HG03039 (cell line): ENCODE data around the gene ZNF326.
"Not testable (repeated sequence)": the region's sequence is repeated elsewhere in the genome, so short reads cannot be mapped to it uniquely, and the experiment has no call there.

Experiments used
- ATAC-seq: cut with Tn5 transposase; IDR thresholded peaks from one replicate; pipeline ENCODE4 v1.9.1; 2021; ENCODE audit warnings: mild to moderate bottlenecking, moderate library complexity; ENCODE audit not compliant: unreplicated experiment

The ZNF326 gene

DNA sequence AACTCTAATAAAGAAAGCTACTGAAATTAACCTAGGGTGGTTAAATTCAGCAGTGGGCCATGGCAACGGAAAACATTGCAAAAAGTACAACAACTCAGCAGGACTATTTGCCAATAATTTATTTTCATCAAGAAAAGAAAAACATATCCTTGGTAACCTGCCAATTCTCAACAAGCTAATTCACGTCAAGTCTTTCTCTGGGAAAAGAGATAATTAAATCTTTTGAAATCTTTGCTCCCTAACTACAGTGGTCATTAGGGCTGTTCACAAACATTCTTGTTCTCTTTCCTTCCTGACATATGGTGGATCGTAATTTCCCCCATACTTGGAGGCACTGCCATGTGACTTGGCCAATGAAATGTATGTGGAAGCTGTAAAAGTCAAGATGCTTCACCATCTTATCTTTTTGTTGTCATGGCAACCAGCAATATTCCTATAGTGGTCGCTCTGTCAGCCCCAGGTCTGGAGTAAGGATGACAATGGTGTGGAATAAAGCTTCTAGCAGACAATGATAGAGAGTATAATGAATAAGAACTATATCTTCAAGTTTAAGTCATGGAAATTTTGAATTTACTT lies 29.6 kb upstream of the ZNF326 start:
- ATAC-seq = no peak

DNA sequence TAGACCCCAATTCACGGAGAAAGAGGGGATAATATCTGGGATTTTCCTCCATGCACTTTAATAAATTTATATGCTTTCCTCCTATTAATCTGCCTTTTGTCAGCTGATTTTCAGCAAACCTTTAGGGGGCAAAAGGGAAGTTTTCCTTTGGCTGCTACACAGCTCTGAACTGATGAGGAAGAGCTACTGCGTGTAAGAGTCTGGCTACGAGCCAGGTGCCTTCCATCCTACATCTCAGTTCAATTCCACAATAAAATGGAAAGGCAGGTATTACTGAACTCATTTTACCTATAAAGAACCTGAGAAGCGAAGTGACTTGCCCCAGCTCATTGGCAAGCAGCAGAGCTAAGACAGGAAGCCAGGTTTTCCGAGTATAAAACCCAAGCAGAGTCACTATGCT lies 28.3 kb upstream of the ZNF326 start:
- ATAC-seq = no peak

DNA sequence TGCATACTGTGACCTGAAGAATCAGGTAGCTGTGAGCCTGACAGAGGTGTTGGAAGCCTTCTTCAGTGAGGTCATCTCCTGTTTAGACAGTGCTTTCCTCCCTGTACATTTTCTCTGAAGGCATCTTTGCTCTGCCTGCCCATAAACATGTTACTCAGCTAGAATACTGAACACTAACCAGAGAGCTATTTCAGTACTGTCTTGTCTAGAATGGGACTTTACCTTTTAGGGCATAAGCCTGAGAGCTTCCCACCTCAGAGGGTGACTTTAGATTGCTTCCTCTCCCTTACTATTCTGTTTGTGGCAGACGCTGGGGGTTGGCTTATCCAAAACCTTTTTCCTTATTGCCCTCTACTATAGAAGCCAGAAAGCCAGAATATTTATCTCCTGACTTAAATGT lies 23.3 kb upstream of the ZNF326 start:
- ATAC-seq = no peak

DNA sequence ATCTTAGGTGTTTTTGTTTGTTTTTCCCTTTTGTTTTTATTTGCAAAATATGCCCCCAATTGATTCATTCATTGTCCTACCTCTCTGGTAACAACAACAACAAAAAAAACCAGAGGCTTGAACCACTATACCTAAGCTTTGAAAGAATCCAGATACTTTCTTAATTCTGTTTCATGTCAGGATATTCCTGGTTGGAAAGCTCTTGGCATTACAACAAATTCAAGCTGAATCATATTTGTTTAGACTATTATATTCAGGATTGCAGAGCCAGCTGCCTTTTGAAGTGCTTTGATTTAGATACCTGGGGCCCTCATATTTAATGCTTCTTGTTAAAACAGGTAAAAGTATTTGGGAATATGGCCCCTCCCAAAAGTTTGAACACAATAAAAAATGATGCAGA lies 22.9 kb upstream of the ZNF326 start:
- no peak for ATAC-seq

DNA sequence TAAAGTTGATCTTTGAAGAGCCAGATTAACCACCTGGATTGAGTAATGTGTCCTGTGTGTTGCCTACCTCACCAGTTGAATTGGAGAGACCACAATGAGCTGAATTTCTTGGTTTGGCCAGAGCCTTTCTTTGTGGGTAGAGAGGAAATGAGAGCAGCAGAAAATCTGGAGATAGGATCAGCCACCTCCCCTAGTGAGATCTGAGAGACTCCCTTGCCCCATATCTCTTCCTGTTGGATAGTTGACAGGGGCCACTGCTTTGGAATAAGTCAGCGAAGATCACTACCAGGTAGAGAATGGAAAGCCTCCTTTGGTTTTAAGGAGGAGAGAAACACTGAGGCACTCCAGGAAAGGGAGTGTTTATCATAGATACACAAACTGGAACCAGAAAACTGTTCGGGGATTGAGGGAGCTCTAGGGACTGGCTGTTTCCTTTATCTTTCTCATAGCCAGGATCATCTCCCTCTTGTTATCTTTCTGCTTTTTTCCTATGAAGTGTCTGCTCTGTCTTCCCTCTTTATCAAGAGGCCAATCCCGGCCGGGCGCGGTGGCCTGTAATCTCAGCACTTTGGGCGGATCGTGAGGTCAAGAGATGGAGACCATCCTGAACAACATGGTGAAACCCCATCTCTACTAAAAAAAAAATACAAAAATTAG lies 21.3 kb upstream of the ZNF326 start:
- ATAC-seq = no peak

DNA sequence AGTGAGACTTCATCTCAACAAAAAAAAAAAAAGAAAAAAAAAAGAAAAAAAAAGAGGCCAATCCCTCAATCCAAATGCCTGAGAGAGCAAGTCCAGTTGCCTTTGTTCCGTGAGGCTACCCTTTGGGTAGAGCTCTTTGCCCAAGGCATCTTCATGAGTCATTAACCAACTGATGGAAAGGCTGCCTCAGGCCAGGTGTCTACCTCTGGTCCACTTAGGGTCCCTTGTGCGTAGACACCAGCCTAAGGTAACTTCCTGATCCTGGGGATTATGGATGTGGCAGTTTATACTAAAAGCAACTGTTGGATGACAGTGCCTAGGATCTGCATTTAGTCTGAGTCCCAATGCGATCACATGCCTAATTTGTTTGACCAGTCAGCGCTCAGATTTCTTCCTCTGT lies 20.7 kb upstream of the ZNF326 start:
- ATAC-seq = no peak

DNA sequence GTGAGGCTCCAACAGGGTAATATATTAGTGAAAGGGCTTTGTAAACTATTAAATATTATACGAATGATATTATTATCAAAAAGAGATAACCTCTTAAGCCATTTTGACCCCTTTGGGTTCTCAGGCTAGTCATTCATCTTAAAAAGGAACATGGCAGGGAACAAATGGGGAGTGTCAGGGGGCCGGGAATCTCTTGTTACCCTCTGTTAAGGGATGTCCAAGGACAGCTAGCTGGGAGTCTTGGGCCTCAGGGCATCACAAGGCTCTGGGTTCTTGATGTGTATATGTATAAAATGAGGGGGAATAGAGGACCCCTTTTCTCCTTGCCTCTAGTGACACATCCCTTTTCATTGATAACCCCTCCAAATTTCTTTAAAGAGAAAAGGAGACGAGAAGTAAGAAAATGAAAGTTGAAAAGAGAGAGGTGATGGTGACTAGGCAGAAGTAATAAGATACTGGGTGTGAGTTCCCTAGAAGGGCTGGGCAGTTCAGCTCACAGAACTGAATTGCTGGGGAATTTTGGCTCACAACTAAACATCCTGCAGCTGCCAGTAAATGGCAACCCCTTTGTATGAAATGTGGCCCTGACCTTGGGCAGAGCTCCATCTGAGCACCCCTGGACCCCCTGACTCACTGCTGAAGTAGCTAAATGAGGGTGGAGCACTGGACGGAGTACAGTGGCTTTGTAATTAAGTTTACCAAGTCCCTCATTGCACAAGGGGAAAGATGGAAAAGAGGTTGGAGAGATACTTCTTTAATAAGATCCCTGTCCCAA lies 20.0 kb upstream of the ZNF326 start:
- ATAC-seq = no peak

DNA sequence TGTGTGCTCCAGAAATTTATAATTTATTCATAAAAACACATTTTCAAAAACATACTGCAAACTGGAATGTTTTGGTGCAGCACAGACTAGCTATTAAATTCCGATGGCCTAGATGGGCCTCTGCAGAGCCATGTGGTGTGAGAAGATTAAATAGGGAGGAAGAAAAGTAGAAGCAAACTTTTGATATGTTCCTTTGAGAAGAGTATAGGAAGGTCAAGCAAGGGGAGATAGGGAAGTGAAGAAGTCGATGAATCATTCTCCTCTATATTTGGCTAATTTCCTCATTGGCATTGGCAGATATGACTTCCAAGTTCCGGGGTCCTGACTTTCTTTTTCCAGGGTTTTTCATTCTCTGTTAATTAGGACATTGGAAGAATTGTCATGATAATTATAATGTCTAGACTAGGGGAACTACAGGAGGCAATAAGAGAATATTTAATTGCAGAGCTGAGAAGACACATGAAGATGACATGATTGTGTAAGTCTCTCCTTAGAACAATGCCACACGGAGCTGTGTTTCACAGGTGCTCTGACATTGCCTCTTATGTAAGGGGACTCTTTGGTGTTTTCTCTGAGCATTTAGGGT lies 19.3 kb upstream of the ZNF326 start:
- ATAC-seq = no peak

DNA sequence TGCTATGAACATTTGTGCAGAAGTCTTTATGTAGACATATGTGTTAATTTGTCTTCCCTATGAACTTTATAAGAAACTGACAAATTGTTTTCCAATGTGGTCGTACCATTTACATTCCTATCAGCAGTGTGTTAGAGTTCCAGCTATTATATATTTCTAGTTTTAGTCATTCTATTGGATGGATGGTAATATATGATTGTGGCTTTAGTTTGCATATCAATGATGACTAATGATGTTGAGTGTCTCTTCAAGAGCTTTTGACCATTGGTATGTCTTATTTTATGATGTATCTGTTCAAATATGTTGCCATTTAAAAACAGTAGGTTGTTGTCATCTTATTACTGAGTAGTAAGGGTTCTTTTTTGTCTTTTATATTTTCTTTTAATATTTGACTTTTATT lies 16.2 kb upstream of the ZNF326 start:
- ATAC-seq = no peak

DNA sequence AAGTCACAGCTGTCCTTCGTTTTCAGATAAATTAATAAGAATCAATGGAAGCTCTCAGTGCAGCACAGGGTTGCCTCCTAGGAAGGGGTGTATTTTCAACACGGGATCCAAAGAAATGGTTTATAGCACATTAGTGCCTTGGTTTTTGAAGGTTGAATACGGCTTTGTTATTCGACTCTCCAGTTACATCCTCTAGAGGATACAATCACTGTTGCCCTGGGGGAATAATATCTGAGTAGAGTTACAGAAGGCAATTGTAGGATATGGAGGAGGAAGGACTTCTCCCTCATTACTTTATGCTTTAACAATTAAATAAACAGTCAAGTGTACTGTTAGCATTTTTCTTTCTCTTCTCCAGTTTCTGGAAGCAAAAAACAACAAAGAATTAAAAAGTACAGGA lies 14.3 kb upstream of the ZNF326 start:
- ATAC-seq = no peak

DNA sequence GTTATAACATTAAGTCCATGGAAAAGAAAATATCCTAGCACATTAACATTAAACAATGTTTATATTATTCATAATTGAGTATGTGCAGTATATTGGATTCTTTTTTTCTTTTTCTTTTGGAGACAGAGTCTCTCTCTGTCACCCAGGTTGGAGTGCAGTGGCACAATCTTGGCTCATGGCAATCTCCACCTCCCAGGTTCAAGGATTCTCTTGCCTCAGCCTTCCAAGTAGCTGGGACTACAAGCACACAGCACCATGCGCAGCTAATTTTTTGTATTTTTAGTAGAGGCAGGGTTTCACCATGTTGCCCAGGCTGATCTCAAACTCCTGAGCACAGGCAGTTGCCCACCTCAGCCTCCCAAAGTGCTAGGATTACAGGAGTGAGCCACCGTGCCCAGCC lies 12.1 kb upstream of the ZNF326 start:
- not testable (repeated sequence) for ATAC-seq

DNA sequence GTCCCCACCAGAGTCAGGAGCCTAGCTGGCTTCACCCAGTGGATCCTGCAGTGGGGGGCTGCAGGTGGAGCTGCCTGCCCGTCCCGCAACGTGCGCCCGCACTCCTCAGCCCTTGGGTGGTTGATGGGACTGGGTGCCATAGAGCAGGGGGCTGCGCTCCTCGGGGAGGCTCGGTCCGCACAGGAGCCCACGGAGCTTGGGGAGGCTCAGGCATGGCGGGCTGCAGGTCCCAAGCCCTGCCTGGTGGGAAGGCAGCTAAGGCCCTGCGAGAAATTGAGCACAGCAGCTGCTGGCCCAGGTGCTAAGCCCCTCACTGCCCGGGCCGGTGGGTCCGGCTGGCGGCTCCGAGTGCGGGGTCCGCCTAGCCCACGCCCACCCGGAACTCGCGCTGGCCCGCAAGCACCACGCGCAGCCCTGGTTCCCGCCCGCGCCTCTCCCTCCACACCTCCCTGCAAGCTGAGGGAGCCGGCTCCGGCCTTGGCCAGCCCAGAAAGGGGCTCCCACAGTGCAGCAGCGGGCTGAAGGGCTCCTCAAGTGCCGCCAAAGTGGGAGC lies 10.3 kb upstream of the ZNF326 start:
- ATAC-seq = not testable (repeated sequence)

DNA sequence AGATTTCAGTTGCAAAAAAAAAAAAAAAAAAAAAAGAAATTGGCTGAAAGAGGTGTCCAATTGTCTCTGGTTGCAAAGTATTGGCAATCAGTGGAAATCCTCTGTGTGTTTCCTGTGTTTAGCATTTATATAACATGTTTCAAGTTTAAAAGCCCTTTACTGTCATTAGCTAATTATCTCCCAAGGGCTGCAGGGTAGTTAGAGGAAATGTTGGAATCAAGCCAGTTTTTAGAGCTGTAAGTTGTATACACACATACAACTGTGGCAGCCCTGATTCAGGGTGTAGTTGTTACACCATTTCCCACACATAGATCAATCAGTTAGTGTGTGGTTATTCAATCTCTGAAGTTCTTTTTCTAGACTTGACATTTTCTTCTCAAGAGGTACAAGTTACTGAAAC lies 8.9 kb upstream of the ZNF326 start:
- no peak for ATAC-seq

DNA sequence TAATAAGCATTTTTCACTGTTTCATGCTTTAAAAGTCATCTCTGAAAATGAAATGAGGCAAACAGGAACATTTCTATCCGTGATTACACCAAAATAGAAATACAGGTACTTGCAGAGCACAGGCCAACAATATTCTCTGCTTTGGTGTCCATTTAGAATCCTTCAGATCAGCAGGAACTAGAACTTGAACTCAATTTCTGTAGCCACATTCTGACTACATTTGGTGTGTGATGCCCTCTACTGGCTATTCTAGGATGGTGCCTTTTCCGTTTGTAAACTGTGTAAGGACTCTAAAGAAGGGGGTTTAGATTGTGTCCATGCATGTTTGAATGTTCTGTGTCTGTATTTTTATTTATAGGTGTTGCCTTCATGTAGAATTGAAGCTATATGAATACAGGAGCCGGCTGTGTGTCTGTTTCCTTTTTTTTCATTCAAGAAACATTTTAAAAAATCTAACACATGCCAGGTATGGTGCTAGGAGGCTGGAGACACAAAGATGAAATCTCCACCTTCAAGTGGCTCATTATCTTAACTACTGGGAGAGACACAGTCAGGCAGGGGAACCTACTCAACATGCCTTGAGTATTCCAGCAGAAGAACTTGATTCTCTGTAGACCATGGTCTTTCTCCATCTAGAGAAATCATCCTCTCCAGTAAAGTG lies 7.6 kb upstream of the ZNF326 start:
- ATAC-seq = peak; percentile 73

DNA sequence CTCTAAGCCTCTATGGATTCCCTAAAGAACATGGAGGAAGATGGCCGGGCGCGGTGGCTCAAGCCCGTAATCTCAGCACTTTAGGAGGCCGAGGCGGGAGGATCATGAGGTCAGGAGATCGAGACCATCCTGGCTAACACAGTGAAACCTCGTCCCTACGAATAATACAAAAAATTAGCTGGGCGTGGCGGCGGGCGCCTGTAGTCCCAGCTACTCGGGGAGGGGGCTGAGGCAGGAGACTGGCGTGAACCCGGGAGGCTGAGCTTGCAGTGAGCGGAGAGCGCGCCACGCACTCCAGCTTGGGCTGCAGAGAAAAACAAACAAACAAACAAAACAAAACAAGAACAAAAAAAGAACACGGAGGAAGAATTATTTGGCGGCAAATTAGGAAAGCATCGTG lies 5.8 kb upstream of the ZNF326 start:
- no peak for ATAC-seq

DNA sequence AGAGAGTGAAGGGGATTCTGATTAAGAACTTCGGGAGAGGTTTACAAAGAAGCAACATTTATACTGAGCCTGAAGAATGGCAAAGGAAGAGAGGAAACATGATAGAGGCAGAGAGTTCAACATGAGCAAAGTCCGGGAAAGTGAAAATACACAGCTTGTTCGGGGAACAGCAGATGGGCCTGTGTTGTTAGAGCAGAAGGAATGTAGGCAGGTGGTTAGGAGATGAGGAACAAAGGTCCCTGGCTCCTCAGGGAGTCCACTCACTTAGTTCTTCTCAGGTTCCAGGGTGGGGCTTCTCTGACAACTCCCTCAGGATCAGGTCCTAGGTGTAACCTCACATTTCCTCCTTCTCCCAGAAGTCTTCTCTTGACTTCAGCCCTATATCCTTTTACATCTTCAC lies 5.1 kb upstream of the ZNF326 start:
- no peak for ATAC-seq

DNA sequence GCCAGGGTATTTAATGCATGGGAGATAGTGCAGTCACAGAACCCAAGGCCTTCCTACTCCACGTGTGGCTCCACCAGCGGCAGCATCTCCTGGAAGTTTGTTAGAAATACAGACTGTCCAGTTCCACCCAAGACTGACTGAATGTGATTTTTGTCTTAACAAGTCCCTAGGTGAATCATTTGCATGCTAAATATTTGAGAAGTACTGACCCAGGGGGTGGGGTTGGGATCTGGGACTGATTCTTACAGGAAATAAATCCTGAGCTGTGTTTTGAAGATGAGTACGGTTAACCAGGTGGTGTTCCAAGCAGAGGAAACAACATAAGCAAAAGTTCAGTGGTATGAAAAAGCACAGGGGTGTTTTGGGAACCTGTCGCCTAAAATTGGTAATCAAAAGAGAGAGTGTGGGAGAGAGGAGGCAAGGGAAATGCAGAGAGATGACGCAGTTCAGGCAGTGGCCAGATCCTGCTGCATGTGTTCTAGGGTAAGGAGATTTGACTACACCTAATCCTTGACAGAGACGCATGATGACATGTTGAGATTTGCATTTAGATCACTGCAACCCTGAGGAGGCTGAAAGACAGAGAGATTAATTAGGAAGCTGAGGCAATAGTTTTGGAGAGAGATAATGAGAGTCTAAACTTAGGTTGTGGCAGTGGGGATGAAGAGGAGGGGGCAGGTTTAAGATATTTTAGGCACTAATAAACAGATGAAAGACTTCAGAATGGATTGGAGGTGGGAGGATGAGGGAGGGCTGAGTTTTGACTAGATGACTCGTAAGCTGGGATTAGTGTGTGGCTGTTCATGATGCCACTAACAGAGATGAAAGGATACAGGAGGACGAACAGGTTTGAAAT lies 3.7 kb upstream of the ZNF326 start:
- no peak for ATAC-seq

DNA sequence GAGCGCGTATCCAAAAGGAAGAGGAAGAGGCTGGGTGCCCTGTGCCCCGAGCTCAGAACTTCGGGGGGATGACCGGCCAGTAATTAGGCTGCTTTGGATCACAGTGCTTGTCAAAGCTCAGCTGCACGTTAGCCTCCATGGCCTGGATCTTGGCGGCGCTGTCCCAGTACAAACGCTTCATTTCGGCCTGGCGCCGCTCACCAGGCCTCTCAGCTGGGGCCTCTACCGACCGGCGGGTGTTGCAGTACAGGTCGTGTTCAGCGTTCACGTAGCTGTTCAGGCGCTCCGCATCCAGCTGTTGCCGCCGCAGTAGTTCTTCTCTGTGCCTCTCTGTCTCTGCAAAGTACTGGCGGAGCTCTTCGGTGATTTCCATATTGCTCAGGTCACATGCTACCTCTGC lies 1.4 kb upstream of the ZNF326 start:
- ATAC-seq = no peak

DNA sequence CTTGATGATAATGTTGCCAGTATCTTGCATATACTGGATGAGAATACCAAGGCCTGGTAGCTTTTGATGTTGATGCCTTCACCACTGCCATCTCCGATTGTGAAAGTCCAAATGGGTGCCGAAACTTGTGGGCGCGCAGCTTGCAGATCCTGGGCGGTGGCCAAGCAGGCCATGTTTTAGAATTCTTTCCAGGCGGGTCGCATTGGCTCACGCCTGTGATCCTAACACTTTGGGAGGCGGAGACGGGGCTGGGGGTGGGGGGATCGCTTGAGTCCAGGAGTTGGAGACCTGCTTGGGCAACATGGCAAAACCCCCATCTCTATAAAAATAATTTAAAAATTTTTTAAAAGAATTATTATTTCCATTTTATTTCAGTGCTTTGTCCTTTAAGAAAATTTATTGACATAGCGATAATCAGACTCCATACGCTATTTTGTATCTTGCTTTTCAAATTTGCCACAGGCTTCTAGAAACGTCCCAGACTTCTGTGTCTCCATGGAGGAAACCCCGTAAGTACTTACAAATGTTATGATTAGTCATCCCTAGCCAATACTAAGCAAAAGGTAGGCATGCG lies 592 bp upstream of the ZNF326 start:
- no peak for ATAC-seq
